OCI-LY1 (cell line): Measurements from ENCODE around the gene TPSD1.
"Not testable (repeated sequence)": the region's sequence is repeated elsewhere in the genome, so short reads cannot be mapped to it uniquely, and the experiment has no call there.

Source experiments
- H2AFZ ChIP-seq: fragments of 200-600 bp; sonication (generic), shearing (Covaris generic); 2 replicates; pipeline ENCODE4 v1.6.0; 2014; ENCODE audit warnings: antibody characterized with exemption, mild to moderate bottlenecking, low read length
- H3F3A ChIP-seq: fragments of 200-600 bp; sonication (generic), shearing (Covaris generic); 2 replicates; pipeline ENCODE4 v1.6.0; 2014; ENCODE audit warnings: mild to moderate bottlenecking, antibody characterized with exemption, low read length, moderate library complexity; ENCODE audit not compliant: insufficient read depth
- H3K27ac ChIP-seq: fragments of 200-600 bp; sonication (generic); 2 replicates; pipeline ENCODE4 v1.5.1; 2014; ENCODE audit warnings: low read length, mixed run types, mild to moderate bottlenecking, low read depth; ENCODE audit not compliant: poor library complexity, severe bottlenecking
- H3K27me3 ChIP-seq: fragments of 200-600 bp; sonication (generic); 2 replicates; pipeline ENCODE4 v1.6.0; 2014; ENCODE audit warnings: antibody characterized with exemption, mild to moderate bottlenecking, low read length, moderate library complexity; ENCODE audit not compliant: insufficient read depth
- H3K36me3 ChIP-seq: fragments of 200-600 bp; sonication (generic); 2 replicates; pipeline ENCODE4 v1.6.1; 2014; ENCODE audit warnings: mild to moderate bottlenecking, antibody characterized with exemption, low read length, moderate library complexity, mixed read lengths; ENCODE audit not compliant: insufficient read depth
- H3K4me1 ChIP-seq: fragments of 200-600 bp; sonication (generic); 2 replicates; pipeline ENCODE4 v1.5.1; 2014; ENCODE audit warnings: mild to moderate bottlenecking, low read length, moderate library complexity; ENCODE audit not compliant: insufficient read depth, severe bottlenecking
- H3K4me2 ChIP-seq: fragments of 200-600 bp; sonication (generic), shearing (Covaris generic); 2 replicates; pipeline ENCODE4 v1.6.1; 2014; ENCODE audit warnings: low read length
- H3K4me3 ChIP-seq: fragments of 200-600 bp; sonication (generic); 2 replicates; pipeline ENCODE4 v1.5.1; 2014; ENCODE audit warnings: low read length, low read depth, mild to moderate bottlenecking, mixed read lengths; ENCODE audit not compliant: poor library complexity, severe bottlenecking
- H3K79me2 ChIP-seq: fragments of 200-600 bp; shearing (Covaris generic); 2 replicates; pipeline ENCODE4 v1.6.1; 2016; ENCODE audit warnings: mixed run types, low read length, mixed read lengths; ENCODE audit not compliant: insufficient read depth
- H3K9ac ChIP-seq: fragments of 200-600 bp; sonication (generic), shearing (Covaris generic); 2 replicates; pipeline ENCODE4 v1.6.1; 2014; ENCODE audit warnings: mild to moderate bottlenecking, low read length, mixed read lengths
- H3K9me2 ChIP-seq: fragments of 200-600 bp; sonication (generic), shearing (Covaris generic); 2 replicates; pipeline ENCODE4 v1.6.1; 2014; ENCODE audit warnings: low read depth, mild to moderate bottlenecking, low read length, mixed read lengths
- H3K9me3 ChIP-seq: fragments of 200-600 bp; shearing (Covaris generic); 2 replicates; pipeline ENCODE4 v1.6.1; 2014; ENCODE audit warnings: low read length, mixed read lengths
- H4K20me1 ChIP-seq: fragments of 200-600 bp; sonication (generic), shearing (Covaris generic); 2 replicates; pipeline ENCODE4 v1.6.0; 2016; ENCODE audit warnings: mild to moderate bottlenecking, low read length; ENCODE audit not compliant: insufficient read depth

TPSD1 gene

DNA sequence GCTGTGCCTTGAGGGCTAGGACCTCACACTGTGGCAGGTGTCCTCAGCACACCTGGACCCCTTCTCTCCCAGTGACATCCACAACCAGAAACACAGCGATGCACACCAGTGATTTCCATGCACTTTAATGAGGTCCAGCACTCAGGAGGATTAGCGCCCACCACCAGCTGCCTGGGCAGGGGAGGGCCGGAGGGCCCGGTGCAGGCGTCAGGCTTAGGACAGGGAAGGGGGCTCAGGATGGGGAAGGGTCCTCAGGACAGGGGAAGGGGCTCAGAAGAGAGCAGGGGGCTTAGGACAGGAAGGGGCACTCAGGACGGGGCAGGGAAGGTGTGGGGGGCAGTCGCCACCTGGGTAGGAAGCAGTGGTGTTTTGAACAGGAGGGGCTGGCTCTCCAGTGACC lies 27.6 kb upstream of the TPSD1 start:
- H3K4me2 ChIP-seq, H4K20me1 ChIP-seq, H3K9me3 ChIP-seq, H3K9ac ChIP-seq, H3K79me2 ChIP-seq, H3F3A ChIP-seq, H2AFZ ChIP-seq, H3K4me3 ChIP-seq, H3K27ac ChIP-seq, H3K4me1 ChIP-seq, H3K9me2 ChIP-seq, H3K36me3 ChIP-seq, H3K27me3 ChIP-seq: not testable (repeated sequence)

DNA sequence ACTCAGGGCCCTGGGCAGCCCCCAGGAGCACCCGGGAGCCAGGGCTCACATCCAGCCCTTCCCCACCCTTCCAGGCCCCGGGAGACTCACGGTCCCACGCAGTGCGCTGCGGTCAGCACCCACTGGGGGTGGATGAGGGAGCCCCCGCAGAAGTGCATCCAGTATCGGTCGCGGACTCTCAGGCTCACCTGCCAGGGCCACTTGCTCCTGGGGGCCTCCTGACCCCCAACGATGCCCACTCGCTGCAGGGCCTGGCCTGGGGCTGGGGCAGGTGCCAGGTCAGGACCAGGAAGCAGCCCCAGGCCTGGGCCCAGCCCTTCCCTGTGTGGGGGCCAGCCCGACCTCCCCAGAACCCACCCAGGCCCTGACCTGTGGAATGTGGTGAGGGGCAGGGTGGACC lies 26.4 kb upstream of the TPSD1 start:
- not testable (repeated sequence) for H3K36me3 ChIP-seq, H4K20me1 ChIP-seq, H2AFZ ChIP-seq, H3K9me2 ChIP-seq, H3K4me1 ChIP-seq, H3K27ac ChIP-seq, H3K9ac ChIP-seq, H3F3A ChIP-seq, H3K4me3 ChIP-seq, H3K4me2 ChIP-seq, H3K9me3 ChIP-seq, H3K27me3 ChIP-seq, H3K79me2 ChIP-seq

DNA sequence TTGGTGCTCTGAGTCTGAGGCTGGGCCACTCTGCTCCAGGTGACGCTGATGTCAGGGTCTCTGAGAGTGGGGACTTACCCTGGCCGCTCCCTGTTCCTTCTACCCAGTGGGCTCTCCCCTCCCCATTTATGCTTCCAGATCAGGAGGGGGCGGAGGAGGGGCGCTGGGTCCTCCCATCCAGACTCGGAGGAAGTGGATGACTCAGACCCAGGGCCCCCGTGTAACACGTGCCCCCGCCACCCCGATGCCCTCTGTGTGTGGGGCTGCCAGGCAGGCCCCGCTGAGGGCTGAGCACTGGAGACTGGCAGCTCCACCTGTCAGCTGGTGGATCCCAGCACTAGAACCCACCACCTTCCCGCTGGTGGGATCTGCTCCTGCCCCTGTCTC lies 25.8 kb upstream of the TPSD1 start, which contains the start of gene TPSB2:
Gene TPSB2, minus strand, starts transcription at position 101 of the 387 bp plus-strand sequence. CDS start 233 bp downstream, outside the sequence.
- H3K27ac ChIP-seq, H4K20me1 ChIP-seq, H3K79me2 ChIP-seq, H3F3A ChIP-seq, H3K9ac ChIP-seq, H3K4me2 ChIP-seq, H2AFZ ChIP-seq, H3K9me2 ChIP-seq, H3K36me3 ChIP-seq, H3K4me1 ChIP-seq, H3K4me3 ChIP-seq, H3K9me3 ChIP-seq, H3K27me3 ChIP-seq: not testable (repeated sequence)

DNA sequence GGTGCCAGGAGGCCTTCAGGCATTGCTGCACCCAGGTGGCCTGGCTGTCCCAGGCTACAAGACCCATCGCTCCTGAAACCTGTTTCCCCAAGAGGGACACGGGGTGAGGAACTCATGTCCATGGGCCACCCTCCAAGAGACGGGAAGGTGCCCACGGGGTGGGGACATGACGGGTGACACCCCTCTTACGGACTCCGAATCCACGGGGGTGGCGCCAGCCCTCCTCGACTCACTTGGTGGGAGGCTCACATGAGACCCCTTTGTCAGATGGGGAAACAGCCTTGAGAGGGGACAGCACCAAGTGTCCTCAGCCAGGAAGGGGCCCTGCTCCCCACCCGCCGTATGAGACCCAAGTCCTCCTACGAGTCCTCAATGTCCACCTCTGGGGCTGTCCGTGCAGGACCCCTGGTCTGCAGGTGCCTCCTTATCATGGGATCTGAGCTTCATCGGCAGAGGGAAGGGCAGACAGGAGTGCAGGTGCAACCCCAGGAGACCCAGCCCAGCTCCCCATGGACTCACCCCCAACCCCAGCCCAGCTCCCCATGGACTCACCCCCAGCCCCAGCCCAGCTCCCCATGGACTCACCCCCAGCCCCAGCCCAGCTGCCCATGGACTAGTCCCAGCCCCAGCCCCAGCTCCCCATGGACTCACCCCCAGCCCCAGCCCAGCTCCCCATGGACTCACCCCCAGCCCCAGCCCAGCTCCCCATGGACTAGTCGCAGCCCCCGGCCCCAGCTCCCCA lies 25.2 kb upstream of the TPSD1 start:
- not testable (repeated sequence) for H3K4me3 ChIP-seq, H3K9me3 ChIP-seq, H3K4me2 ChIP-seq, H3K4me1 ChIP-seq, H2AFZ ChIP-seq, H3K79me2 ChIP-seq, H3K36me3 ChIP-seq, H3K27me3 ChIP-seq, H3K9ac ChIP-seq, H4K20me1 ChIP-seq, H3K9me2 ChIP-seq, H3K27ac ChIP-seq, H3F3A ChIP-seq

DNA sequence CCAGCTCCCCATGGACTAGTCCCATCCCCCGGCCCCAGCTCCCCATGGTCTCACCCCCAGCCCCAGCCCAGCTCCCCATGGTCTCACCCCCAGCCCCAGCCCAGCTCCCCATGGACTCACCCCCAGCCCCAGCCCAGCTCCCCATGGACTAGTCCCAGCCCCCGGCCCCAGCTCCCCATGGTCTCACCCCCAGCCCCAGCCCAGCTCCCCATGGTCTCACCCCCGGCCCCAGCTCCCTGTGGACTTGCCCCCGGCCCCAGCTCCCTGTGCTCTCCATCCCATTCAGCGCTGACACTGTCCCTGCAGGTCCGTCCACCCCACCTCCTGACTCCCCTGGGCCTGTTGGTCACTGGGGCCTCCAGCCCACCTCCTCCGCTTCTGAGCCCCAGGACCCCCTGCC lies 24.6 kb upstream of the TPSD1 start:
- H3K36me3 ChIP-seq, H4K20me1 ChIP-seq, H3K27me3 ChIP-seq, H3K9me2 ChIP-seq, H3K9ac ChIP-seq, H3K4me3 ChIP-seq, H3K9me3 ChIP-seq, H3F3A ChIP-seq, H3K4me1 ChIP-seq, H3K79me2 ChIP-seq, H3K27ac ChIP-seq, H2AFZ ChIP-seq, H3K4me2 ChIP-seq: not testable (repeated sequence)

DNA sequence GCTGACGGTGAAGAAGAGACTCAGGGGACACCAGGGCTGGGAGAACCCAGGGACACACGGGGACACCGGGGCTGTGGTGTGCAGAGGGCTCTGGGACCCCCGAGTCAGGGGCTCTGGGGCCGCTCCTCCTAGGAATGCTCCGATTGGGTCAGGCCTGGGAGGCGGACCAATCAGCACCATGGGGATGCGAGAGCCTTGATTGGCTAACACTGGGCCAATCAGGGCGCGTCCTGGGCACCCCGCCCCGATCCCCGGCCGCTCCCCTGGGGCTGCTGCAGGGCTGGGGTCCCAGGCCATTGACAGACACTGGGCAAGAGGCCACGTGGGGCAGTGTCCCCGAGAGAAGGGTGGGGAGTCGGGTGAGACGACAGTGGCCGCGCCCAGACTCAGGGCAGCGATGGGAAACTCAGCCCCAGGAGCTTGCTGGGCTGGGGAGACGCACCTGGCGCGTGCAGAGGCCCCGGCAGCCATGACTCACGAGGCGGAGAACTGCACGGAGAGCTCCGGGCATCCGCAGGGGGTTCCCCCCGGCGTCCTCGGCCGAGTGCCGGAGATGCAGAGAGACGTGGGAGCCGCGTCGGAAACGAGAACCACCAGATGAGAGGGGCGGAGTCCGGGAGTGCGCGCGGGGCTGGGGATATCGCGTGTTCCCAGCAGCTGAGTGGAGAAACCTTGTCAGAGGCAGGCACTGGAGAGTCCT lies 23.7 kb upstream of the TPSD1 start:
- H3K27me3 ChIP-seq, H2AFZ ChIP-seq, H3K79me2 ChIP-seq, H3K9ac ChIP-seq, H3K4me1 ChIP-seq, H3K4me3 ChIP-seq, H3K9me2 ChIP-seq, H3K36me3 ChIP-seq, H3K27ac ChIP-seq, H3K4me2 ChIP-seq, H3K9me3 ChIP-seq, H3F3A ChIP-seq, H4K20me1 ChIP-seq: not testable (repeated sequence)

DNA sequence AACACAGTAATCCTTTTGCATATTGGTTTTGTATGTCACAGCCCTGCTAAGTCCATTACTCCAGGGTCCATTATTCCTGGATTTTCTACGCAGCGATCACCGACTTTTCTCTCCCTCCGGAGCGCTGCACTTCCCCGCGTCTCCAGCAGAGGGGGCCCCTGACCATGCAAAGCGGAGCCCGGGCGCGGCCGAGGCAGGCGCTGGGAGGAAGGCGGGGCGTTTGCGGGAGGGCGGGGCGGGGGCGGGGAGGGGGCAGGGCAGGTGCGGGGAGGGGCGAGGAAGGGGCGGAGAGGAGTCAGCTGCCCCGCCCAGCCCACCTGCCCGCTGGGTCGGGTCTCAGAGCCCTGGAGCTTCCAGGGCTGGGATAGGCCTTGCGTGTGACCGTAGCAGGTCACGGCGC lies 19.2 kb upstream of the TPSD1 start:
- H3K4me1 ChIP-seq, H4K20me1 ChIP-seq, H3K9ac ChIP-seq, H3K36me3 ChIP-seq, H3K9me3 ChIP-seq, H3F3A ChIP-seq, H3K4me2 ChIP-seq, H3K9me2 ChIP-seq, H3K4me3 ChIP-seq, H3K79me2 ChIP-seq, H3K27ac ChIP-seq, H3K27me3 ChIP-seq, H2AFZ ChIP-seq: not testable (repeated sequence)
